GM18511 (cell line): ENCODE data around the gene TFB1M.

Experiments
- ATAC-seq: cut with Tn5 transposase; IDR thresholded peaks from one replicate; pipeline ENCODE4 v1.9.1; 2021; ENCODE audit warnings: mild to moderate bottlenecking, moderate library complexity; ENCODE audit not compliant: unreplicated experiment

Gene TFB1M

DNA sequence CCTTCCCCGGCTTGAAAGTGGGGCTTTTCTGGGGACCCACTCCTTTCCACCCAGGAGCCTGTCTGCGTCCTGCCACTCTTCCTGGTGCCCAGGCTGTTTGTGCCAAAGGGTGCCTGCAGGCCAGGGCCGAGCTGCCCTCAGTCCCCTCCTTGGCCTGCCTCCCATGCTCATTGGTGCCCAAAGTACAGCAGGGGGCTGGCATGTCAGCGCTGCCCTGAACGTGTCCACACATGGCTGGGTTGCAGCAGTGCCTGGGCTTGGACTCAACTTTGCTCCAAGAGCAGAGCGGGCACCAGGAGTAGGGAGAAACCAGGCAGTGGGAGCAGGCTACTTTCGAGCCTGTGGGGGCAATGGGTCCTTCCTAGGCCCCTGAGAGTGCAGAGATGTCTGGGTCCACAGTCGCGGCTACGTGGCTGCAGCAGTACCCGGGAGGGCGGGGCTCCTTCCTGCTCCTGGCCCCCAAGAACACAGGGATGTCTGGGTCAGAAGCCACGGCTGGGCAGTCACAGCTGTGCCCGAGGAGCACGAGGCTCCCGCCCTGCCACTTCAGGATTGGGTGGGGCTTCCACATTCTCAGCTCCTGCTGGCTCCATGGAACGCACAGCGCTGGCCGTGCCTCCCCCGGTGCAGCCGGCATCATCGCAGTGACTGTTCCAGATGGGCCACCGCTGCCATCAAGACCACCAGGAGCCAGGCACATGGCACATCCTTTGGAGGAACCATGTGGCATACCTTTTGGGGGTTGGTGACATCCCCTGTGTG lies 100.5 kb downstream of the TFB1M start:
- no peak for ATAC-seq

DNA sequence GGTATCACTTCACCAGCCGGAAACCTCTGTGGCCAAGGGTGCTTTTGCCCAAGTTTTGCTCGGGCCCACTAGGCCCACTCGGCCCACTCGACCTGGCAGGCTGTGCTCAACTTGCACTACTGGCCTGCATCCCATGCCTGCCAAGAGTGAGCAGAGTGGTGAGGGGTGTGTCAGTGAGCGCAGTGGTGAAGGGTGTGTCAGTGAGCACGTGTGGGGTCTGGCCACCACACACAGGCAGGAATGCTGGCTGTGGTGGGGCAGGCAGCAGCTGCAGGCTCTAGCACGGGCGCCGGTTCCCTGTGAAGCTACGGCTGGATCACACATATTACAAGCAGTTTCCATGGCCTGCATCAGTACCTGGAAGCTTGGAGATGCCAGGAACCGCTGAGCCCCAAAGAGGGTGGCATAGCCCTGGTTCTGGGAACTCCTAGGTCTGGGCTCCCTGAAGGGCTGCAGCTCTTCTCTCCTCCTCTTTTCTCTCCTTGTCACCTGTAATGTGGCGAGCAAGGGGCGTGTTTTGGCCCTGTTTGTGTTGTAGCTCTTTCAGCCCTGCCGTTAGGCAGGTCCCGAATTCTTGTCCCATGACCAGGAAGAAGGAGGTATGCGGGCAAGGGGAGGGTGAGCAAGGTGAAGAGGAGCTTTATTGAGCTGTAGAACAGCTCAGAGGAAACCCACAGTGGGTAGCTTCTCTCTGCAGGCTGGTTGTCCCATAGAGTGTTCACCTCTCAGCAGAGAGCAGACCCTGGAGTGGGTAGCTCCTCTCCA lies 101.5 kb downstream of the TFB1M start:
- no peak for ATAC-seq

- ATAC-seq = no peak
Measured at GRCh38 chr6:155212106-155212505, 102.2 kb downstream of the TFB1M start.

- ATAC-seq = no peak
Measured at GRCh38 chr6:155207223-155207622, 107.1 kb downstream of the TFB1M start.
